Esophagus squamous epithelium (tissue), 5 donors: ENCODE results near the gene DLL4. TPM values are rescaled to one million over a fixed set of nuclear protein-coding genes. Genes with fewer than 3 reads are reported as not detected.

ENCODE experiments used
- DNase-seq: peaks from one replicate; lab custom pipeline; 2025; lab: John Stamatoyannopoulos, UW
- H3K27ac ChIP-seq, 4 donors: fragments of 200-600 bp; sonication (generic); one replicate each; pipeline ENCODE4 v1.5.1; 2016 to 2019; ENCODE audit warnings: mild to moderate bottlenecking in 1 of 4
- H3K27me3 ChIP-seq, 4 donors: fragments of 200-600 bp; sonication (generic); 1 replicate in 3 of 4; 2 replicates in 1 of 4; pipeline versions ENCODE4 v1.5.1 to v1.6.0; 2017 to 2021; ENCODE audit warnings: antibody characterized with exemption in 1 of 4
- H3K36me3 ChIP-seq, 3 donors: fragments of 200-600 bp; sonication (generic); one replicate each; pipeline ENCODE4 v1.5.1; 2016 to 2019
- H3K4me1 ChIP-seq, 3 donors: fragments of 200-600 bp; sonication (generic); one replicate each; pipeline ENCODE4 v1.5.1; 2017 to 2019
- H3K4me3 ChIP-seq, 4 donors: fragments of 200-600 bp; sonication (generic); 1 replicate in 3 of 4; 2 replicates in 1 of 4; pipeline ENCODE4 v1.5.1; 2016 to 2019; ENCODE audit warnings: mild to moderate bottlenecking in 2 of 4, moderate library complexity in 1 of 4
- H3K9me3 ChIP-seq, 3 donors: fragments of 200-600 bp; sonication (generic); one replicate each; pipeline ENCODE4 v1.5.1; 2016 to 2019
- CTCF ChIP-seq, 6 experiments: fragments of 450-650 bp in 4 of 6; fragments of 200-600 bp in 2 of 6; sonication (generic) in 2 of 6; IDR thresholded peaks; one replicate each; pipeline ENCODE4 v1.5.1; 2016 to 2019; ENCODE audit warnings: antibody characterized with exemption in 6 of 6, mild to moderate bottlenecking in 4 of 6, moderate library complexity in 4 of 6
- POLR2A ChIP-seq, 4 donors: fragments of 450-650 bp; IDR thresholded peaks; one replicate each; pipeline ENCODE4 v1.6.1; 2017; ENCODE audit warnings: antibody characterized with exemption in 4 of 4, mild to moderate bottlenecking in 4 of 4, moderate library complexity in 3 of 4
- WGBS, 2 donors: methylation state at CpG; one replicate each; pipeline ENCODE4 v1.1.5; 2018; 5-methylcytosine and 5-hydroxymethylcytosine counted together
- intact Hi-C: fragments of 100-400 bp; cut with DNase I; formaldehyde crosslinking; loops from one replicate; pipeline ENCODE4 v1.15.0; 2022
- total RNA-seq, 4 donors: library from RNA; depleted of rRNA; stranded (reverse); fragments of >200 nt; gene quantifications; one replicate each; pipeline ENCODE4 v1.1.0, GENCODE V29; 2016
- donor health status: DM: yes; HTN: yes; CAD: no.

The DLL4 gene
- total RNA-seq, 4 donors from 2014 or later = 0.68 to 4.6 (median 1.3) TPM

DNA sequence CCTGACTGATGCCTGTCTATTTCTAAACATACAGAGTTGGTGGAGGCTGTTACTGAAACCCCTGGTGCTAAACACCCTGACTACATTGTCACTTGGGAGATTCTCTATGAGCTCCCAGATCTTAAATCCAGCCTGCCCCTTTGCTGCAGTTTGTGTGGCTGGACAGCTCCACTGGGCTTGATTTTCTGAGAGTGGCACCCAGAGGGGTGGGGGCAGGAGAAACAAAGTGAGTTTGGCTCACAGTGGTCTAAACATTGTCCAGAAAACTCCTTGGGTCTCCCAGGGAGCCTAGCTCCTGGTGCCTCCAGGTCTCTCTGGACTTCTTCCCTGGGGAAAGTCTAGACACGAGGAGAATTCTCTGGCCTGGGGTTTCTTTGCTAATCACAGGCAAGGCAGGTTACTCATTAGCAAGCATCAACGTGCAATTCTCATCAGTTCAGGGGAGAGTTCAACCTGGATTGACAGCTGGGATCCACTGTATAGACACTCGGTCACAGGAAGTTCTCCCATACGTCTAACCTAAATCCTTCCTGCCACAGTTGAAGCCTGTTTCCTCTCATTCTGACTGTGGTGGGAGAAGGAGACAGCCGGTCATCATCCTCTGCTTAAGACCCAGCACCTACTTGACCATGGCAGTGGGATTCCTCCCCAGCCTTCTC, 7.1 kb upstream of the DLL4 start:
- WGBS, 2 donors = 37 to 45% methylated on average over 3 to 5 of the region's 5 CpGs
- no peak overlapping the region for H3K27ac ChIP-seq

DNA sequence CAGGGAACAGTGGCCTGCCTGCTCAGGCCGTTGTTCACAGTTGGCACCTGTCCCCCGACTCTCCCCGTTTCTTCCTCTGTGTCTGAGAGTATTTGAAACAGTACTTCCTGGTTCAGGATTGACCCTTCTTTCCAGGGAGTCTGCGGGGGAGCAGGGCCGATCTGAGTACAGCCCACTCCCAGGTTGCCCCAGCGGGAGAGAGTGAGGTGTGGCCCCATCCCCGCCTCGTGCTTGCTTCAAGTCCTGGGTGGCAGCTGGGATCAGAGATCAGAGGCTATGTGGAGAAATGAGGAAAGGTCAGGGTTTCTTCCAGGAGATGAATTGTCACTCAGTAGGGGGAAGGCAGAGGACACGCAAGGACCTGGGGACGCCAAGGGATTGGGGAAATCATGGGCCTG, 6.5 kb upstream of the DLL4 start:
- intact Hi-C loops = no loop called here
- WGBS, 2 donors = 40 to 73% methylated on average over 3 to 7 of the region's 10 CpGs
- H3K4me1 ChIP-seq = peaks cover 19 to 24% (median 20%) of the 10 kb centered on the region in 3 donors

More for the DNA sequence above, 7.1 kb upstream of the DLL4 start:
- no peaks in the 10 kb centered on the region for H3K36me3 ChIP-seq
- intact Hi-C loops = no loop called here
- H3K4me1 ChIP-seq = peaks cover 14 to 24% (median 15%) of the 10 kb centered on the region in 3 donors
- H3K9me3 ChIP-seq = no peaks in the 10 kb centered on the region
- no peak for DNase-seq
- peaks cover 8 to 86% (median 13%) of the 10 kb centered on the region in 4 donors for H3K27me3 ChIP-seq
- TF ChIP-seq CTCF (IDR thresholded peaks at IDR 0.05) (no peak), POLR2A (IDR thresholded peaks at IDR 0.05) (no peak)
- no peak overlapping the region for H3K4me3 ChIP-seq

GRCh38 chr15:40923551-40923950, 5.6 kb upstream of the DLL4 start:
- Histone ChIP-seq H3K9me3 (no peaks in the 10 kb centered on the region), H3K27ac (no peak overlapping the region), H3K4me1 (peaks cover 28 to 32% (median 30%) of the 10 kb centered on the region in 3 donors), H3K27me3 (peaks cover 19 to 86% (median 27%) of the 10 kb centered on the region in 4 donors), H3K36me3 (no peaks in the 10 kb centered on the region), H3K4me3 (no peak overlapping the region)
- 60% methylated on average over 1 of the region's 9 CpGs; no CpG with 5 or more reads in 1 of the 2 donors for WGBS, 2 donors
- intact Hi-C loops = no loop called here
- no peak for DNase-seq
- TF ChIP-seq POLR2A (IDR thresholded peaks at IDR 0.05) (no peak), CTCF (IDR thresholded peaks at IDR 0.05) (no peak)

More for the DNA sequence above, 6.5 kb upstream of the DLL4 start:
- H3K4me3 ChIP-seq = no peak overlapping the region
- H3K27me3 ChIP-seq = peaks cover 12 to 86% (median 18%) of the 10 kb centered on the region in 4 donors
- no peaks in the 10 kb centered on the region for H3K36me3 ChIP-seq
- H3K27ac ChIP-seq = no peak overlapping the region
- TF ChIP-seq CTCF (IDR thresholded peaks at IDR 0.05) (no peak), POLR2A (IDR thresholded peaks at IDR 0.05) (no peak)
- H3K9me3 ChIP-seq = no peaks in the 10 kb centered on the region
- no peak for DNase-seq

DNA sequence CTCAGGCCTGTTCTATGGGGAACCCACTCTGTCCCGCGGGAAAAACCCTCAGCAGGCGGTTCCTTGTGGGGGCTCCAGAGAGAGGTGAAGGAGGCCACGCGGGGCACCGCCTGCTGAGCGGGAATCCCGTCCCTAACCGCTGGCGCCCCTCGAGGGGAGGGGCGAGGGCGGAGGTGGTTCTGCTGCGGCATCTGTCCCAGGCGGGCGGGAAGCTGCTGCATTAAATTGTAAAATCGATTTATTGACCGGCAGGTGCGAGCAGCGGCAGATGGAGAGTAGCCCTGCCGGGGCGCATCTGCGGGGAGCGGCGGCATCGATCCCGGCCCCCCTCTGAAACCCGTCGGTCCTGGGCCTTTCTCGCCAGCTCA, 3.7 kb upstream of the DLL4 start:
- Histone ChIP-seq H3K27me3 (peaks cover 27 to 98% (median 33%) of the 10 kb centered on the region in 4 donors), H3K4me1 (peaks cover 46 to 52% (median 49%) of the 10 kb centered on the region in 3 donors), H3K4me3 (peak overlapping the region in 2 of 4 donors; percentile 18 to 56), H3K36me3 (no peaks in the 10 kb centered on the region), H3K9me3 (no peaks in the 10 kb centered on the region), H3K27ac (no peak overlapping the region)
- intact Hi-C loops = no loop called here
- DNase-seq = no peak
- no peak for TF ChIP-seq CTCF (IDR thresholded peaks at IDR 0.05)
- no peak for TF ChIP-seq POLR2A (IDR thresholded peaks at IDR 0.05)
- WGBS, 2 donors = no CpG with 5 or more reads among the region's 30 CpGs

GRCh38 chr15:40925863-40926658, 3.1 kb upstream of the DLL4 start:
- WGBS, 2 donors = 14% methylated on average over 13 of the region's 61 CpGs; no CpG with 5 or more reads in 1 of the 2 donors
- no peaks in the 10 kb centered on the region for H3K9me3 ChIP-seq

More at GRCh38 chr15:40925863-40926658, 3.1 kb upstream of the DLL4 start:
- no peak for TF ChIP-seq POLR2A (IDR thresholded peaks at IDR 0.05)
- no peak for TF ChIP-seq CTCF (IDR thresholded peaks at IDR 0.05)
- Histone ChIP-seq H3K36me3 (no peaks in the 10 kb centered on the region), H3K27me3 (peaks cover 27 to 98% (median 39%) of the 10 kb centered on the region in 4 donors), H3K4me1 (peaks cover 52 to 57% (median 55%) of the 10 kb centered on the region in 3 donors), H3K27ac (no peak overlapping the region), H3K4me3 (peak overlapping the region in 3 of 4 donors; percentile 18 to 56 (median 32))
- DNase-seq = no peak
- intact Hi-C loops = no loop called here
